SK-N-SH (cell line): ENCODE results near the gene DYNC2LI1.

Source experiments
- CTCF ChIP-seq: fragments of 200-600 bp; sonication (generic); IDR thresholded peaks from 2 replicates; pipeline ENCODE4 v1.6.1; 2017; ENCODE audit warnings: antibody characterized with exemption, mild to moderate bottlenecking, moderate library complexity
- ELF1 ChIP-seq: IDR thresholded peaks from 2 replicates; pipeline ENCODE4 v1.4.0; 2012
- EP300 ChIP-seq, 2 experiments: IDR thresholded peaks; 2 replicates each; pipeline versions ENCODE4 v1.4.0 to v1.6.1; 2012; ENCODE audit warnings: borderline replicate concordance in 1 of 2, low read depth in 1 of 2, low read length in 1 of 2
- JUND ChIP-seq: IDR thresholded peaks from 2 replicates; pipeline ENCODE4 v1.4.0; 2012
- MAX ChIP-seq: IDR thresholded peaks from 2 replicates; pipeline ENCODE4 v1.4.0; 2012; ENCODE audit warnings: low read depth
- POLR2AphosphoS5 ChIP-seq: IDR thresholded peaks from 2 replicates; pipeline ENCODE4 v1.6.1; 2012; ENCODE audit warnings: low read depth, low read length
- RXRA ChIP-seq: IDR thresholded peaks from 2 replicates; pipeline ENCODE4 v1.4.0; 2012; ENCODE audit warnings: low read depth, mild to moderate bottlenecking, borderline replicate concordance
- SIN3A ChIP-seq: IDR thresholded peaks from 2 replicates; pipeline ENCODE4 v1.6.1; 2012; ENCODE audit warnings: low read depth, mild to moderate bottlenecking, low read length, moderate library complexity, borderline replicate concordance
- SMC3 ChIP-seq: IDR thresholded peaks from 2 replicates; pipeline ENCODE4 v1.6.1; 2012; ENCODE audit warnings: low read depth, low read length, improper control_type of control experiment
- TCF12 ChIP-seq: IDR thresholded peaks from 2 replicates; pipeline ENCODE4 v1.4.0; 2012
- TEAD4 ChIP-seq: IDR thresholded peaks from 2 replicates; pipeline ENCODE4 v1.4.0; 2012; ENCODE audit warnings: mild to moderate bottlenecking, borderline replicate concordance; ENCODE audit not compliant: insufficient read depth
- USF2 ChIP-seq: fragments of 150-350 bp; IDR thresholded peaks from 2 replicates; pipeline ENCODE4 v1.6.1; 2017; ENCODE audit warnings: antibody characterized with exemption, low read length, low read depth, borderline replicate concordance
- YY1 ChIP-seq: IDR thresholded peaks from 2 replicates; pipeline ENCODE4 v1.4.0; 2012; ENCODE audit warnings: low read depth, mild to moderate bottlenecking
- TF ChIP-seq, protein P1 (sequence below): IDR thresholded peaks from 2 replicates; pipeline ENCODE4 v1.4.0; 2012; ENCODE audit warnings: low read depth, borderline replicate concordance

DNA sequence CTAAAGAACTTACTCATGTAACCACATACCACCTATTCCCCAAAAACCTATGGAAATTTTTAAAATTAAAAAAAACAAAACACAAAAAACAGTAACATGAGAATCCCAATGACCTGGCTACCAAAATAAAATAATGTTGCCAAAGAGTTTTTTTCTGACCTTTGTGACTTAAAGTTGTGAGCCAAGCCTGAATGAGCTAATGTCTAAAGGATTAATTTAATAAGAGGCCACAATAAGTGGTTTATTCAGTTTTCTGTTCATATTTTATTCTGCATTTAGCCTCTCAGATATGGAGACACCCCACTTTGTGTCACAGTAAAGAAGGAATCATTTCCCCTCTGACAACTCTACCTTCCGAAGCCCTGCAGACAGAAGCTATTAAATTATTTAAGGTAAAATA lies 42.6 kb upstream of the DYNC2LI1 start:
- no peak for TF ChIP-seq POLR2AphosphoS5
- TF ChIP-seq CTCF: no peak
- no peak for TF ChIP-seq RXRA
- no peak for TF ChIP-seq JUND
- no peak for TF ChIP-seq ELF1
- TF ChIP-seq MAX: no peak
- no peak for TF ChIP-seq USF2
- TF ChIP-seq SIN3A: no peak
- TF ChIP-seq YY1: no peak
- TF ChIP-seq TCF12: no peak
- TF ChIP-seq EP300 (IDR thresholded peaks at IDR 0.05; ENCODE audit: borderline replicate concordance in 1 of 2, low read depth in 1 of 2, low read length in 1 of 2): no peak
- TF ChIP-seq, protein P1, sequence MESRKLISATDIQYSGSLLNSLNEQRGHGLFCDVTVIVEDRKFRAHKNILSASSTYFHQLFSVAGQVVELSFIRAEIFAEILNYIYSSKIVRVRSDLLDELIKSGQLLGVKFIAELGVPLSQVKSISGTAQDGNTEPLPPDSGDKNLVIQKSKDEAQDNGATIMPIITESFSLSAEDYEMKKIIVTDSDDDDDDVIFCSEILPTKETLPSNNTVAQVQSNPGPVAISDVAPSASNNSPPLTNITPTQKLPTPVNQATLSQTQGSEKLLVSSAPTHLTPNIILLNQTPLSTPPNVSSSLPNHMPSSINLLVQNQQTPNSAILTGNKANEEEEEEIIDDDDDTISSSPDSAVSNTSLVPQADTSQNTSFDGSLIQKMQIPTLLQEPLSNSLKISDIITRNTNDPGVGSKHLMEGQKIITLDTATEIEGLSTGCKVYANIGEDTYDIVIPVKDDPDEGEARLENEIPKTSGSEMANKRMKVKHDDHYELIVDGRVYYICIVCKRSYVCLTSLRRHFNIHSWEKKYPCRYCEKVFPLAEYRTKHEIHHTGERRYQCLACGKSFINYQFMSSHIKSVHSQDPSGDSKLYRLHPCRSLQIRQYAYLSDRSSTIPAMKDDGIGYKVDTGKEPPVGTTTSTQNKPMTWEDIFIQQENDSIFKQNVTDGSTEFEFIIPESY: no peak
- TF ChIP-seq SMC3: no peak
- no peak for TF ChIP-seq TEAD4
